Measurements from ENCODE around the gene F13B. TPM values are rescaled to one million over a fixed set of nuclear protein-coding genes. Genes with fewer than 3 reads are reported as not detected.

Gene F13B
- total and polyA plus RNA-seq, 4 donors = not detected

- Histone ChIP-seq H3K9ac (ENCODE audit: insufficient read depth in 1 of 2, low read length in 2 of 2) (no peak overlapping the region), H3K36me3 (ENCODE audit: control insufficient read depth in 4 of 4, insufficient read depth in 4 of 4, low read length in 4 of 4) (no peaks in the 10 kb centered on the region), H3K27ac (ENCODE audit: low read depth in 1 of 2, low read length in 1 of 2) (no peak overlapping the region), H3K27me3 (ENCODE audit: control insufficient read depth in 3 of 3, insufficient read depth in 3 of 3, low read length in 2 of 3) (no peaks in the 10 kb centered on the region), H3K4me1 (ENCODE audit: control insufficient read depth in 5 of 5, insufficient read depth in 5 of 5, low read length in 5 of 5) (no peaks in the 10 kb centered on the region), H3K9me3 (ENCODE audit: control insufficient read depth in 4 of 4, insufficient read depth in 3 of 4, low read length in 3 of 4) (no peaks in the 10 kb centered on the region), H3K4me3 (no peak overlapping the region)
- ATAC-seq (ENCODE audit: insufficient read depth, low FRiP score) (no peak), DNase-seq (no peak)
- no peak for TF ChIP-seq CTCF (IDR thresholded peaks at IDR 0.05; ENCODE audit: control extremely low read depth, extremely low read depth)
- WGBS, 2 donors = 74 to 88% methylated on average over 2 of the region's 2 CpGs
Observed at GRCh38 chr1:197063212-197063611, 3.8 kb downstream of the F13B start.

DNA sequence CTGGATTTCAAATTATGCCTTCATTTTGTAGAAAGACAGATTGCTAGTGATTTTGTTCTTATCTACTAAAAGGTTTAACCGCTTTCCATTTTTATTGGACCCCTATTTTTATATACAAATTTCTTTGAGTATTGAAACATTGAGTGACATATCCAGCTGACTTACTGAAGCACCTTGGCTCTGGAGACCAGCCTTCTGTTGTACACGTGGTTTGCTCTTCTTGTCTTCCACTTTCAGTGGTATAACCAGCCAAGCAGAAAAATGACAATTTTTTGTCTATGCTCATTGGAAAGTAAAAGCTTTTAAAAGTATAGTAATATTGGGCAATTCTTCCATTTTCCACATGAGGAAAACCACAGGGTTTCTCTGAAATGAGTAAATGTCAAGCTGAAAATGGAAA is 4.4 kb downstream of the F13B start:
- TF ChIP-seq CTCF (IDR thresholded peaks at IDR 0.05; ENCODE audit: control extremely low read depth, extremely low read depth) = no peak
- DNase-seq (no peak), ATAC-seq (ENCODE audit: insufficient read depth, low FRiP score) (no peak)
- WGBS, 2 donors = 80 to 82% methylated on average over 2 of the region's 2 CpGs
- no peaks in the 10 kb centered on the region for H3K27me3 ChIP-seq (ENCODE audit: control insufficient read depth in 3 of 3, insufficient read depth in 3 of 3, low read length in 2 of 3)
- H3K4me1 ChIP-seq (ENCODE audit: control insufficient read depth in 5 of 5, insufficient read depth in 5 of 5, low read length in 5 of 5) = no peaks in the 10 kb centered on the region
- H3K9ac ChIP-seq (ENCODE audit: insufficient read depth in 1 of 2, low read length in 2 of 2) = no peak overlapping the region
- no peaks in the 10 kb centered on the region for H3K9me3 ChIP-seq (ENCODE audit: control insufficient read depth in 4 of 4, insufficient read depth in 3 of 4, low read length in 3 of 4)
- no peak overlapping the region for H3K27ac ChIP-seq (ENCODE audit: low read depth in 1 of 2, low read length in 1 of 2)
- no peaks in the 10 kb centered on the region for H3K36me3 ChIP-seq (ENCODE audit: control insufficient read depth in 4 of 4, insufficient read depth in 4 of 4, low read length in 4 of 4)
- no peak overlapping the region for H3K4me3 ChIP-seq

GRCh38 chr1:197049100-197049499 is 18.0 kb downstream of the F13B start:
- DNase-seq (no peak), ATAC-seq (ENCODE audit: insufficient read depth, low FRiP score) (no peak)
- no peak overlapping the region for H3K9ac ChIP-seq (ENCODE audit: insufficient read depth in 1 of 2, low read length in 2 of 2)

More at GRCh38 chr1:197049100-197049499, 18.0 kb downstream of the F13B start:
- no peak for TF ChIP-seq CTCF (IDR thresholded peaks at IDR 0.05; ENCODE audit: control extremely low read depth, extremely low read depth)
- no peaks in the 10 kb centered on the region for H3K4me1 ChIP-seq (ENCODE audit: control insufficient read depth in 5 of 5, insufficient read depth in 5 of 5, low read length in 5 of 5)
- no peaks in the 10 kb centered on the region for H3K27me3 ChIP-seq (ENCODE audit: control insufficient read depth in 3 of 3, insufficient read depth in 3 of 3, low read length in 2 of 3)
- H3K4me3 ChIP-seq = no peak overlapping the region
- no peaks in the 10 kb centered on the region for H3K36me3 ChIP-seq (ENCODE audit: control insufficient read depth in 4 of 4, insufficient read depth in 4 of 4, low read length in 4 of 4)
- H3K9me3 ChIP-seq (ENCODE audit: control insufficient read depth in 4 of 4, insufficient read depth in 3 of 4, low read length in 3 of 4) = no peaks in the 10 kb centered on the region
- no peak overlapping the region for H3K27ac ChIP-seq (ENCODE audit: low read depth in 1 of 2, low read length in 1 of 2)
